22Rv1 (cell line): Measurements from ENCODE around the gene UBE2H.
"Not testable (repeated sequence)": the region's sequence is repeated elsewhere in the genome, so short reads cannot be mapped to it uniquely, and the experiment has no call there.

Experiments
- CTCF ChIP-seq: fragments of 450-650 bp; IDR thresholded peaks from 2 replicates; pipeline ENCODE4 v1.5.1; 2017; ENCODE audit warnings: mild to moderate bottlenecking
- ZFX ChIP-seq: fragments of 450-650 bp; IDR thresholded peaks from 2 replicates; pipeline ENCODE4 v1.6.1; 2017; ENCODE audit warnings: antibody characterized with exemption, borderline replicate concordance

- not testable (repeated sequence) for TF ChIP-seq CTCF, ZFX
Observed at GRCh38 chr7:129826895-129827294, 125.9 kb downstream of the UBE2H start.
